WTC11 (cell line): ENCODE results near the gene ZBTB7C. TPM values are rescaled to one million over a fixed set of nuclear protein-coding genes. Genes with fewer than 3 reads are reported as not detected.

ENCODE experiments used
- ATAC-seq: fragments of 200-7000 bp; cut with Tn5 transposase; 2 replicates; pipeline ENCODE4 v1.10.0; 2021; ENCODE audit warnings: mild to moderate bottlenecking, moderate library complexity
- CTCF ChIA-PET: fragments of 300-600 bp; sonication (Branson Sonifier 250); formaldehyde crosslinking; loops from one replicate; lab custom pipeline; 2021; ENCODE audit warnings: antibody characterized with exemption; lab: Charles Lee
- POLR2A ChIA-PET: fragments of 350-600 bp; sonication (Branson Sonifier 250); formaldehyde crosslinking; loops from one replicate; lab custom pipeline; 2021; ENCODE audit warnings: antibody characterized with exemption; lab: Charles Lee
- DNase-seq: peaks from one replicate; pipeline ENCODE4 v3.0.0; 2021; ENCODE audit warnings: low spot score
- H3K27ac Mint-ChIP-seq: 2 replicates; pipeline ENCODE4 v1.8.0; 2021; ENCODE audit warnings: mixed read lengths
- H3K27me3 Mint-ChIP-seq: 2 replicates; pipeline ENCODE4 v1.8.0; 2021; ENCODE audit warnings: low read depth, mild to moderate bottlenecking, moderate library complexity, mixed read lengths
- H3K36me3 Mint-ChIP-seq: 2 replicates; pipeline ENCODE4 v1.8.0; 2021; ENCODE audit warnings: mixed read lengths
- H3K4me1 Mint-ChIP-seq: 2 replicates; pipeline ENCODE4 v1.8.0; 2022; ENCODE audit warnings: mixed read lengths
- H3K4me3 Mint-ChIP-seq: 2 replicates; pipeline ENCODE4 v1.8.0; 2021; ENCODE audit warnings: mild to moderate bottlenecking, moderate library complexity, mixed read lengths
- H3K9me3 Mint-ChIP-seq: 2 replicates; pipeline ENCODE4 v1.8.0; 2021; ENCODE audit warnings: mixed read lengths
- ATF1 ChIP-seq: sonication (generic); formaldehyde crosslinking; IDR thresholded peaks from 2 replicates; pipeline ENCODE4 v1.8.1; 2023; ENCODE audit warnings: mild to moderate bottlenecking, moderate library complexity, missing genetic modification reagents
- CREB1 ChIP-seq: sonication (generic); formaldehyde crosslinking; IDR thresholded peaks from 2 replicates; pipeline ENCODE4 v1.8.0; 2023; ENCODE audit warnings: mild to moderate bottlenecking, missing genetic modification reagents
- GRHL2 ChIP-seq: fragments of 250-450 bp; sonication (Bioruptor Pico); IDR thresholded peaks from 2 replicates; pipeline ENCODE4 v1.8.0; 2022; ENCODE audit warnings: mild to moderate bottlenecking, moderate library complexity; ENCODE audit not compliant: insufficient replicate concordance, severe bottlenecking
- NR1H2 ChIP-seq: sonication (generic); formaldehyde crosslinking; IDR thresholded peaks from 2 replicates; pipeline ENCODE4 v1.9.0; 2021; ENCODE audit warnings: mild to moderate bottlenecking, moderate library complexity, missing genetic modification reagents
- NR3C1 ChIP-seq: sonication (generic); formaldehyde crosslinking; conservative IDR thresholded peaks from 2 replicates; pipeline ENCODE4 v1.8.1; 2023; ENCODE audit warnings: low read depth, mild to moderate bottlenecking, missing genetic modification reagents
- RORB ChIP-seq: fragments of 250-450 bp; sonication (Bioruptor Pico); IDR thresholded peaks from 2 replicates; pipeline ENCODE4 v1.9.0; 2021; ENCODE audit warnings: mild to moderate bottlenecking
- TEAD4 ChIP-seq: sonication (generic); formaldehyde crosslinking; IDR thresholded peaks from 2 replicates; pipeline ENCODE4 v1.8.0; 2022; ENCODE audit warnings: mild to moderate bottlenecking, missing genetic modification reagents
- ZNF138 ChIP-seq: sonication (generic); formaldehyde crosslinking; conservative IDR thresholded peaks from 2 replicates; pipeline ENCODE4 v1.8.1; 2022; ENCODE audit warnings: mild to moderate bottlenecking, moderate library complexity, missing genetic modification reagents
- ZNF232 ChIP-seq: sonication (generic); formaldehyde crosslinking; IDR thresholded peaks from 2 replicates; pipeline ENCODE4 v1.8.0; 2022; ENCODE audit warnings: mild to moderate bottlenecking, missing genetic modification reagents
- ZNF423 ChIP-seq: fragments of 250-450 bp; sonication (Bioruptor Pico); IDR thresholded peaks from 2 replicates; pipeline ENCODE4 v2.1.2; 2022; ENCODE audit warnings: mild to moderate bottlenecking, moderate library complexity
- ZNF512 ChIP-seq: sonication (generic); formaldehyde crosslinking; IDR thresholded peaks from 2 replicates; pipeline ENCODE4 v1.8.1; 2022; ENCODE audit warnings: missing genetic modification reagents, borderline replicate concordance
- total RNA-seq: library from RNA; stranded (reverse); gene quantifications from 3 replicates; pipeline ENCODE4 v1.2.3, GENCODE V29; 2021
- TF ChIP-seq, protein P1 (sequence below): fragments of 250-450 bp; sonication (Bioruptor Pico); IDR thresholded peaks from 2 replicates; pipeline ENCODE4 v1.8.0; 2021; ENCODE audit warnings: mild to moderate bottlenecking
- TF ChIP-seq, protein P2 (sequence below): sonication (generic); formaldehyde crosslinking; IDR thresholded peaks from 2 replicates; pipeline ENCODE4 v1.8.0; 2022; ENCODE audit warnings: missing genetic modification reagents
- TF ChIP-seq, protein P3 (sequence below): sonication (generic); formaldehyde crosslinking; IDR thresholded peaks from 2 replicates; pipeline ENCODE4 v1.8.1; 2023; ENCODE audit warnings: mild to moderate bottlenecking, moderate library complexity, missing genetic modification reagents
- TF ChIP-seq, protein P4 (sequence below): sonication (generic); formaldehyde crosslinking; IDR thresholded peaks from 2 replicates; pipeline ENCODE4 v1.8.1; 2023; ENCODE audit warnings: mild to moderate bottlenecking, missing genetic modification reagents, moderate library complexity
- TF ChIP-seq, protein P5 (sequence below): sonication (generic); formaldehyde crosslinking; IDR thresholded peaks from 2 replicates; pipeline ENCODE4 v1.8.1; 2023; ENCODE audit warnings: mild to moderate bottlenecking, missing genetic modification reagents

The ZBTB7C gene
- total RNA-seq, 1 experiment from 2014 or later, result 0.48 TPM

GRCh38 chr18:48151421-48152065 is 257.6 kb downstream of the ZBTB7C start:
- ATAC-seq, result no peak
- no peaks in the 10 kb centered on the region for H3K4me1 Mint-ChIP-seq
- no peaks in the 10 kb centered on the region for H3K36me3 Mint-ChIP-seq
- H3K27ac Mint-ChIP-seq, result no peak overlapping the region
- no peak for TF ChIP-seq NR1H2
- TF ChIP-seq ZNF138 (CRISPR knock-in tag), result no peak
- TF ChIP-seq GRHL2 (CRISPR knock-in tag), result no peak
- H3K27me3 Mint-ChIP-seq, result peaks cover 10% of the 10 kb centered on the region
- H3K9me3 Mint-ChIP-seq, result no peaks in the 10 kb centered on the region
- DNase-seq, result no peak
- ChIA-PET POLR2A (no interaction called here), CTCF (interaction anchor here (1.7 kb wide), 1 partner anchor 123 kb away, joined by 4 read pairs; no protein-coding TSS in a partner anchor)
- H3K4me3 Mint-ChIP-seq, result no peak overlapping the region

- ATAC-seq, result no peak
- TF ChIP-seq, protein P1, sequence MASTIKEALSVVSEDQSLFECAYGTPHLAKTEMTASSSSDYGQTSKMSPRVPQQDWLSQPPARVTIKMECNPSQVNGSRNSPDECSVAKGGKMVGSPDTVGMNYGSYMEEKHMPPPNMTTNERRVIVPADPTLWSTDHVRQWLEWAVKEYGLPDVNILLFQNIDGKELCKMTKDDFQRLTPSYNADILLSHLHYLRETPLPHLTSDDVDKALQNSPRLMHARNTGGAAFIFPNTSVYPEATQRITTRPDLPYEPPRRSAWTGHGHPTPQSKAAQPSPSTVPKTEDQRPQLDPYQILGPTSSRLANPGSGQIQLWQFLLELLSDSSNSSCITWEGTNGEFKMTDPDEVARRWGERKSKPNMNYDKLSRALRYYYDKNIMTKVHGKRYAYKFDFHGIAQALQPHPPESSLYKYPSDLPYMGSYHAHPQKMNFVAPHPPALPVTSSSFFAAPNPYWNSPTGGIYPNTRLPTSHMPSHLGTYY (CRISPR knock-in tag), result no peak
- no peak for TF ChIP-seq ZNF423 (CRISPR knock-in tag)
- TF ChIP-seq ZNF512 (CRISPR knock-in tag), result no peak
- no peak for TF ChIP-seq ATF1 (CRISPR knock-in tag)
- TF ChIP-seq, protein P2, sequence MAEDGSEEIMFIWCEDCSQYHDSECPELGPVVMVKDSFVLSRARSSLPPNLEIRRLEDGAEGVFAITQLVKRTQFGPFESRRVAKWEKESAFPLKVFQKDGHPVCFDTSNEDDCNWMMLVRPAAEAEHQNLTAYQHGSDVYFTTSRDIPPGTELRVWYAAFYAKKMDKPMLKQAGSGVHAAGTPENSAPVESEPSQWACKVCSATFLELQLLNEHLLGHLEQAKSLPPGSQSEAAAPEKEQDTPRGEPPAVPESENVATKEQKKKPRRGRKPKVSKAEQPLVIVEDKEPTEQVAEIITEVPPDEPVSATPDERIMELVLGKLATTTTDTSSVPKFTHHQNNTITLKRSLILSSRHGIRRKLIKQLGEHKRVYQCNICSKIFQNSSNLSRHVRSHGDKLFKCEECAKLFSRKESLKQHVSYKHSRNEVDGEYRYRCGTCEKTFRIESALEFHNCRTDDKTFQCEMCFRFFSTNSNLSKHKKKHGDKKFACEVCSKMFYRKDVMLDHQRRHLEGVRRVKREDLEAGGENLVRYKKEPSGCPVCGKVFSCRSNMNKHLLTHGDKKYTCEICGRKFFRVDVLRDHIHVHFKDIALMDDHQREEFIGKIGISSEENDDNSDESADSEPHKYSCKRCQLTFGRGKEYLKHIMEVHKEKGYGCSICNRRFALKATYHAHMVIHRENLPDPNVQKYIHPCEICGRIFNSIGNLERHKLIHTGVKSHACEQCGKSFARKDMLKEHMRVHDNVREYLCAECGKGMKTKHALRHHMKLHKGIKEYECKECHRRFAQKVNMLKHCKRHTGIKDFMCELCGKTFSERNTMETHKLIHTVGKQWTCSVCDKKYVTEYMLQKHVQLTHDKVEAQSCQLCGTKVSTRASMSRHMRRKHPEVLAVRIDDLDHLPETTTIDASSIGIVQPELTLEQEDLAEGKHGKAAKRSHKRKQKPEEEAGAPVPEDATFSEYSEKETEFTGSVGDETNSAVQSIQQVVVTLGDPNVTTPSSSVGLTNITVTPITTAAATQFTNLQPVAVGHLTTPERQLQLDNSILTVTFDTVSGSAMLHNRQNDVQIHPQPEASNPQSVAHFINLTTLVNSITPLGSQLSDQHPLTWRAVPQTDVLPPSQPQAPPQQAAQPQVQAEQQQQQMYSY (CRISPR knock-in tag), result no peak
- TF ChIP-seq, protein P3, sequence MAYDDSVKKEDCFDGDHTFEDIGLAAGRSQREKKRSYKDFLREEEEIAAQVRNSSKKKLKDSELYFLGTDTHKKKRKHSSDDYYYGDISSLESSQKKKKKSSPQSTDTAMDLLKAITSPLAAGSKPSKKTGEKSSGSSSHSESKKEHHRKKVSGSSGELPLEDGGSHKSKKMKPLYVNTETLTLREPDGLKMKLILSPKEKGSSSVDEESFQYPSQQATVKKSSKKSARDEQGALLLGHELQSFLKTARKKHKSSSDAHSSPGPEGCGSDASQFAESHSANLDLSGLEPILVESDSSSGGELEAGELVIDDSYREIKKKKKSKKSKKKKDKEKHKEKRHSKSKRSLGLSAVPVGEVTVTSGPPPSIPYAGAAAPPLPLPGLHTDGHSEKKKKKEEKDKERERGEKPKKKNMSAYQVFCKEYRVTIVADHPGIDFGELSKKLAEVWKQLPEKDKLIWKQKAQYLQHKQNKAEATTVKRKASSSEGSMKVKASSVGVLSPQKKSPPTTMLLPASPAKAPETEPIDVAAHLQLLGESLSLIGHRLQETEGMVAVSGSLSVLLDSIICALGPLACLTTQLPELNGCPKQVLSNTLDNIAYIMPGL (CRISPR knock-in tag), result no peak
- Mint-ChIP-seq H3K27me3 (no peaks in the 10 kb centered on the region; the same call in 1 of the 2 replicates), H3K27ac (no peak overlapping the region), H3K36me3 (no peaks in the 10 kb centered on the region), H3K4me3 (no peak overlapping the region), H3K4me1 (no peaks in the 10 kb centered on the region), H3K9me3 (no peaks in the 10 kb centered on the region)
- ChIA-PET CTCF (no interaction called here), POLR2A (no interaction called here)
- no peak for DNase-seq
Observed at GRCh38 chr18:48149020-48149685, 260.0 kb downstream of the ZBTB7C start.

- peaks cover 20% of the 10 kb centered on the region for H3K27me3 Mint-ChIP-seq
- H3K4me3 Mint-ChIP-seq, result no peak overlapping the region
- no peaks in the 10 kb centered on the region for H3K9me3 Mint-ChIP-seq
- TF ChIP-seq CREB1 (CRISPR knock-in tag) (no peak), RORB (CRISPR knock-in tag) (no peak), ZNF232 (CRISPR knock-in tag) (no peak), TEAD4 (CRISPR knock-in tag) (no peak), NR3C1 (CRISPR knock-in tag) (no peak), NR1H2 (no peak)
- TF ChIP-seq, protein P4, sequence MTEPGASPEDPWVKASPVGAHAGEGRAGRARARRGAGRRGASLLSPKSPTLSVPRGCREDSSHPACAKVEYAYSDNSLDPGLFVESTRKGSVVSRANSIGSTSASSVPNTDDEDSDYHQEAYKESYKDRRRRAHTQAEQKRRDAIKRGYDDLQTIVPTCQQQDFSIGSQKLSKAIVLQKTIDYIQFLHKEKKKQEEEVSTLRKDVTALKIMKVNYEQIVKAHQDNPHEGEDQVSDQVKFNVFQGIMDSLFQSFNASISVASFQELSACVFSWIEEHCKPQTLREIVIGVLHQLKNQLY, result no peak
- TF ChIP-seq, protein P5, sequence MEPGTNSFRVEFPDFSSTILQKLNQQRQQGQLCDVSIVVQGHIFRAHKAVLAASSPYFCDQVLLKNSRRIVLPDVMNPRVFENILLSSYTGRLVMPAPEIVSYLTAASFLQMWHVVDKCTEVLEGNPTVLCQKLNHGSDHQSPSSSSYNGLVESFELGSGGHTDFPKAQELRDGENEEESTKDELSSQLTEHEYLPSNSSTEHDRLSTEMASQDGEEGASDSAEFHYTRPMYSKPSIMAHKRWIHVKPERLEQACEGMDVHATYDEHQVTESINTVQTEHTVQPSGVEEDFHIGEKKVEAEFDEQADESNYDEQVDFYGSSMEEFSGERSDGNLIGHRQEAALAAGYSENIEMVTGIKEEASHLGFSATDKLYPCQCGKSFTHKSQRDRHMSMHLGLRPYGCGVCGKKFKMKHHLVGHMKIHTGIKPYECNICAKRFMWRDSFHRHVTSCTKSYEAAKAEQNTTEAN (CRISPR knock-in tag), result no peak
- ChIA-PET POLR2A (no interaction called here), CTCF (interaction anchor here (0.9 kb wide), 1 partner anchor 84 kb away, joined by 3 read pairs; no protein-coding TSS in a partner anchor)
- no peak overlapping the region for H3K27ac Mint-ChIP-seq
- no peak for DNase-seq
- H3K4me1 Mint-ChIP-seq, result peaks cover 30% of the 10 kb centered on the region
- ATAC-seq, result no peak
- H3K36me3 Mint-ChIP-seq, result no peaks in the 10 kb centered on the region
Observed at GRCh38 chr18:48142994-48143393, 266.2 kb downstream of the ZBTB7C start.
